PC-3 (cell line): ENCODE data around the gene NAV2. TPM values are rescaled to one million over a fixed set of nuclear protein-coding genes. Genes with fewer than 3 reads are reported as not detected.

Experiments
- ATAC-seq: fragments of 200-7000 bp; cut with Tn5 transposase; 2 replicates; pipeline ENCODE4 v1.9.1; 2020; ENCODE audit warnings: mild to moderate bottlenecking, moderate library complexity
- BruUV-seq: library from RNA; stranded (reverse); fragments of 400-500 nt; replicated peaks from 2 replicates; lab custom pipeline; 2021; lab: Mats Ljungman, UMichigan
- CTCF ChIA-PET: fragments of 300-600 bp; sonication (Branson Sonifier 250); formaldehyde crosslinking; loops from one replicate; lab custom pipeline; 2022; ENCODE audit warnings: antibody characterized with exemption; lab: Charles Lee
- POLR2A ChIA-PET: fragments of 300-600 bp; sonication (Branson Sonifier 250); formaldehyde crosslinking; loops from one replicate; lab custom pipeline; 2022; ENCODE audit warnings: antibody characterized with exemption; ENCODE audit not compliant: unreplicated experiment; lab: Charles Lee
- DNase-seq: peaks from one replicate; pipeline ENCODE4 v3.0.0-alpha.2; 2015
- H2AFZ ChIP-seq: fragments of 300-600 bp; sonication (generic); 2 replicates; pipeline ENCODE4 v1.6.0; 2016; ENCODE audit warnings: antibody characterized with exemption, low read length
- H3F3A ChIP-seq: fragments of 300-600 bp; sonication (generic); one replicate; pipeline ENCODE4 v1.6.0; 2017; ENCODE audit warnings: antibody characterized with exemption, low read length, control low read depth, mild to moderate bottlenecking; ENCODE audit not compliant: unreplicated experiment
- H3K27ac ChIP-seq: fragments of 300-600 bp; sonication (generic); 2 replicates; pipeline ENCODE4 v1.5.1; 2016; ENCODE audit warnings: mild to moderate bottlenecking, low read length
- H3K27me3 ChIP-seq: fragments of 300-600 bp; sonication (generic); 2 replicates; pipeline ENCODE4 v1.6.1; 2016; ENCODE audit warnings: low read length, mixed read lengths
- H3K36me3 ChIP-seq: fragments of 300-600 bp; sonication (generic); 2 replicates; pipeline ENCODE4 v1.6.1; 2016; ENCODE audit warnings: low read depth, mixed run types, low read length, mixed read lengths
- H3K4me1 ChIP-seq: fragments of 300-600 bp; sonication (generic); 2 replicates; pipeline ENCODE4 v1.5.1; 2016; ENCODE audit warnings: low read length; ENCODE audit not compliant: insufficient read depth
- H3K4me2 ChIP-seq: fragments of 300-600 bp; sonication (generic); 2 replicates; pipeline ENCODE4 v1.6.0; 2016; ENCODE audit warnings: low read length
- H3K4me3 ChIP-seq: fragments of 300-600 bp; sonication (generic); 2 replicates; pipeline ENCODE4 v1.5.1; 2016; ENCODE audit warnings: mild to moderate bottlenecking, low read length, mixed read lengths
- H3K79me2 ChIP-seq: fragments of 300-600 bp; sonication (generic); 2 replicates; pipeline ENCODE4 v1.6.1; 2017; ENCODE audit warnings: low read length, mixed read lengths
- H3K9ac ChIP-seq: fragments of 300-600 bp; sonication (generic); 2 replicates; pipeline ENCODE4 v1.6.0; 2016; ENCODE audit warnings: mild to moderate bottlenecking, low read length
- H3K9me2 ChIP-seq: fragments of 300-600 bp; sonication (generic); replicated peaks from 2 replicates; pipeline ENCODE4 v1.6.1; 2016; ENCODE audit warnings: mixed run types, low read length, mixed read lengths
- H3K9me3 ChIP-seq: fragments of 300-600 bp; sonication (generic); 2 replicates; pipeline ENCODE4 v1.6.1; 2016; ENCODE audit warnings: low read length, mixed read lengths
- H4K20me1 ChIP-seq: fragments of 300-600 bp; sonication (generic); 2 replicates; pipeline ENCODE4 v1.6.1; 2016; ENCODE audit warnings: low read length, mixed read lengths
- CTCF ChIP-seq: fragments of 300-600 bp; sonication (generic); conservative IDR thresholded peaks from 2 replicates; pipeline ENCODE4 v1.5.1; 2017; ENCODE audit warnings: antibody characterized with exemption, low read depth, mild to moderate bottlenecking, low read length
- EZH2 ChIP-seq: fragments of 300-600 bp; sonication (generic); IDR thresholded peaks from one replicate; pipeline ENCODE4 v1.6.1; 2017; ENCODE audit warnings: antibody characterized with exemption, mild to moderate bottlenecking, low read length; ENCODE audit not compliant: unreplicated experiment
- EZH2phosphoT487 ChIP-seq: fragments of 300-600 bp; sonication (generic); IDR thresholded peaks from 2 replicates; pipeline ENCODE4 v1.6.1; 2018; ENCODE audit warnings: mild to moderate bottlenecking, antibody characterized with exemption, low read length, borderline replicate concordance
- intact Hi-C: fragments of 100-400 bp; cut with micrococcal nuclease; formaldehyde crosslinking; loops from 2 replicates; pipeline ENCODE4 v1.9.0; 2023
- total RNA-seq: library from RNA; depleted of rRNA; stranded (reverse); fragments of >200 nt; gene quantifications from 2 replicates; pipeline ENCODE4 v1.2.3, GENCODE V29; 2014

The NAV2 gene
- total RNA-seq, 1 experiment from 2014 or later: 10.4 TPM

- Histone ChIP-seq H3K4me3 (no peak overlapping the region), H3K9me2 (no peaks in the 10 kb centered on the region), H3K9ac (no peak overlapping the region), H3K27ac (no peak overlapping the region), H3K4me2 (no peak overlapping the region), H3K27me3 (no peaks in the 10 kb centered on the region), H3K79me2 (no peaks in the 10 kb centered on the region), H4K20me1 (0 out of 2 replicates have a peak, but pooled peaks cover 5% of the 10 kb centered on the region), H3K36me3 (no peaks in the 10 kb centered on the region), H2AFZ (no peak overlapping the region), H3K9me3 (no peaks in the 10 kb centered on the region), H3K4me1 (peaks cover 20% of the 10 kb centered on the region), H3F3A (no peaks in the 10 kb centered on the region)
- ATAC-seq: no peak
- CTCF ChIA-PET: interaction anchor here (0.6 kb wide), 1 partner anchor 31 kb away, joined by 4 read pairs; no protein-coding TSS in a partner anchor
- TF ChIP-seq EZH2phosphoT487: no peak
- TF ChIP-seq CTCF: no peak
- no peak for TF ChIP-seq EZH2
- no peak for DNase-seq
- intact Hi-C loops: no loop called here
- POLR2A ChIA-PET: no interaction called here
- BruUV-seq: no TSS peak
These were observed 221.3 kb downstream of the NAV2 start for GRCh38 chr11:19933801-19934488.

- Histone ChIP-seq H3F3A (no peaks in the 10 kb centered on the region), H3K27me3 (no peaks in the 10 kb centered on the region), H3K9me2 (no peaks in the 10 kb centered on the region), H3K36me3 (no peaks in the 10 kb centered on the region), H4K20me1 (0 out of 2 replicates have a peak, but pooled peaks cover 5% of the 10 kb centered on the region), H2AFZ (no peak overlapping the region), H3K4me2 (peak overlapping the region; percentile 2; the same call in 1 of the 2 replicates), H3K4me3 (no peak overlapping the region), H3K9me3 (no peaks in the 10 kb centered on the region), H3K27ac (peak overlapping the region; percentile 49), H3K9ac (no peak overlapping the region), H3K4me1 (peaks cover 20% of the 10 kb centered on the region), H3K79me2 (no peaks in the 10 kb centered on the region)
- peak; percentile 33 for ATAC-seq
- intact Hi-C loops: no loop called here
- CTCF ChIA-PET: no interaction called here
- BruUV-seq: no TSS peak
- DNase-seq: no peak
- TF ChIP-seq EZH2phosphoT487 (no peak), CTCF (no peak), EZH2 (no peak)
- POLR2A ChIA-PET: no interaction called here
These were observed 222.2 kb downstream of the NAV2 start for GRCh38 chr11:19934828-19935259.

- Histone ChIP-seq H2AFZ (no peak overlapping the region), H3K79me2 (no peaks in the 10 kb centered on the region), H3K4me3 (no peak overlapping the region), H3F3A (no peaks in the 10 kb centered on the region), H4K20me1 (0 out of 2 replicates have a peak, but pooled peaks cover 5% of the 10 kb centered on the region), H3K27ac (peak overlapping the region; percentile 49), H3K9me3 (no peaks in the 10 kb centered on the region), H3K9me2 (no peaks in the 10 kb centered on the region), H3K27me3 (no peaks in the 10 kb centered on the region), H3K4me2 (peak overlapping the region; percentile 2; the same call in 1 of the 2 replicates), H3K4me1 (peaks cover 20% of the 10 kb centered on the region), H3K36me3 (no peaks in the 10 kb centered on the region), H3K9ac (no peak overlapping the region)
- intact Hi-C loops: no loop called here
- BruUV-seq: no TSS peak
- DNase-seq: peak; percentile 64
- POLR2A ChIA-PET: no interaction called here
- CTCF ChIA-PET: interaction anchor here (0.6 kb wide), 1 partner anchor 125 kb away, joined by 13 read pairs; no protein-coding TSS in a partner anchor
- no peak for TF ChIP-seq EZH2
- TF ChIP-seq CTCF: no peak
- no peak for TF ChIP-seq EZH2phosphoT487
- ATAC-seq: peak; percentile 80
These were observed 222.9 kb downstream of the NAV2 start for GRCh38 chr11:19935507-19935906.
